ENCODE results near the gene C1S.

Gene C1S

DNA sequence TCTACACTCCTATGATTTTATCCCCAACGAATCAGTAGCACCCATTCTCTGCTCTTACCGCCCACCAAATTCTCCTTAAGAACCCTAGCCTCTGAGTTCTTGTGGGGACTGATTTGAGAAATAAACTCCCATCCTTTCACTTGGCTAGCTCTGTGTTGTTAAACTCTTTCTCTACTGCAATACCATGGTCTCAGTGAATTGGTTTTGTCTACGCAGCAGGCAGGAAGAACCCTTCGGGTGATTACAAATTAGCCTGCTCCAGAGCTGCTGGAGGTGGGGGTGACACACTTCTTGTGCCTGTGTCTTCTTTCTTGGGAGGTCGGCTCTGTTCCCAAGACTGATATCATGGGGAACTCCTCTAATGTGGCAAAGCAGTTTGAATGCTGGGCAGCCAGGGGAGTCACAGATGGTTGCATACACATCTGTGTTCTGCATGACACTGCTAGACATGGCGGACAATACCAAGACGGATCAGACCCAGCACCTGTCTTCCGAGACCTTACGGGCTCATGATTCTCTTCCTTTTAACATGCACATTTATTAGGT, 1.6 kb upstream of the C1S start:
- Histone ChIP-seq H3K4me3 (ENCODE audit: low read depth, low read length) (no peak overlapping the region), H3K4me1 (ENCODE audit: control insufficient read depth, insufficient read depth, low read length) (no peaks in the 10 kb centered on the region), H3K36me3 (ENCODE audit: control insufficient read depth in 2 of 2, insufficient read depth in 1 of 2, low read length in 2 of 2) (no peaks in the 10 kb centered on the region), H3K27ac (ENCODE audit: extremely low read depth, low read depth, low read length) (no peak overlapping the region), H3K9me3 (ENCODE audit: control insufficient read depth, insufficient read depth, low read depth, low read length) (no peaks in the 10 kb centered on the region)
- ChIA-PET CTCF (interaction anchor here (0.7 to 2.5 kb wide), 6 partner anchors 16 to 96 kb away, joined by 3 to 8 read pairs (median 4); partner anchors contain the start of gene C1RL), POLR2A (no interaction called here)
- TF ChIP-seq EGR2 (tag by site-specific recombination; IDR thresholded peaks at IDR 0.05; ENCODE audit: low read depth), result no peak
- TF ChIP-seq ZBTB26 (tag by site-specific recombination; optimal IDR thresholded peaks at IDR 0.05), result no peak
- no peak for TF ChIP-seq ZNF280C (tag by site-specific recombination; IDR thresholded peaks at IDR 0.05)
- no peak for TF ChIP-seq KLF8 (tag by site-specific recombination; IDR thresholded peaks at IDR 0.05)
- TF ChIP-seq ZNF473 (tag by site-specific recombination; IDR thresholded peaks at IDR 0.05), result no peak
- TF ChIP-seq FEZF1 (tag by site-specific recombination; IDR thresholded peaks at IDR 0.05), result no peak
- no peak for TF ChIP-seq ZNF274 (IDR thresholded peaks at IDR 0.05; ENCODE audit: low read length)
- TF ChIP-seq ZNF274 (tag by site-specific recombination; IDR thresholded peaks at IDR 0.05; ENCODE audit: borderline replicate concordance), result no peak
- no peak for TF ChIP-seq ZFP37 (tag by site-specific recombination; IDR thresholded peaks at IDR 0.05)
- no peak for TF ChIP-seq ZNF48 (tag by site-specific recombination; IDR thresholded peaks at IDR 0.05)
- TF ChIP-seq OSR2 (tag by site-specific recombination; IDR thresholded peaks at IDR 0.05), result no peak
- TF ChIP-seq, protein P1, sequence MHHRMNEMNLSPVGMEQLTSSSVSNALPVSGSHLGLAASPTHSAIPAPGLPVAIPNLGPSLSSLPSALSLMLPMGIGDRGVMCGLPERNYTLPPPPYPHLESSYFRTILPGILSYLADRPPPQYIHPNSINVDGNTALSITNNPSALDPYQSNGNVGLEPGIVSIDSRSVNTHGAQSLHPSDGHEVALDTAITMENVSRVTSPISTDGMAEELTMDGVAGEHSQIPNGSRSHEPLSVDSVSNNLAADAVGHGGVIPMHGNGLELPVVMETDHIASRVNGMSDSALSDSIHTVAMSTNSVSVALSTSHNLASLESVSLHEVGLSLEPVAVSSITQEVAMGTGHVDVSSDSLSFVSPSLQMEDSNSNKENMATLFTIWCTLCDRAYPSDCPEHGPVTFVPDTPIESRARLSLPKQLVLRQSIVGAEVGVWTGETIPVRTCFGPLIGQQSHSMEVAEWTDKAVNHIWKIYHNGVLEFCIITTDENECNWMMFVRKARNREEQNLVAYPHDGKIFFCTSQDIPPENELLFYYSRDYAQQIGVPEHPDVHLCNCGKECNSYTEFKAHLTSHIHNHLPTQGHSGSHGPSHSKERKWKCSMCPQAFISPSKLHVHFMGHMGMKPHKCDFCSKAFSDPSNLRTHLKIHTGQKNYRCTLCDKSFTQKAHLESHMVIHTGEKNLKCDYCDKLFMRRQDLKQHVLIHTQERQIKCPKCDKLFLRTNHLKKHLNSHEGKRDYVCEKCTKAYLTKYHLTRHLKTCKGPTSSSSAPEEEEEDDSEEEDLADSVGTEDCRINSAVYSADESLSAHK (tag by site-specific recombination; IDR thresholded peaks at IDR 0.05), result no peak
- TF ChIP-seq ZNF354C (tag by site-specific recombination; IDR thresholded peaks at IDR 0.05; ENCODE audit: borderline replicate concordance, low read depth), result no peak
- TF ChIP-seq ZNF169 (tag by site-specific recombination; IDR thresholded peaks at IDR 0.05), result no peak
- no peak for TF ChIP-seq TSHZ1 (tag by site-specific recombination; IDR thresholded peaks at IDR 0.05; ENCODE audit: borderline replicate concordance)

DNA sequence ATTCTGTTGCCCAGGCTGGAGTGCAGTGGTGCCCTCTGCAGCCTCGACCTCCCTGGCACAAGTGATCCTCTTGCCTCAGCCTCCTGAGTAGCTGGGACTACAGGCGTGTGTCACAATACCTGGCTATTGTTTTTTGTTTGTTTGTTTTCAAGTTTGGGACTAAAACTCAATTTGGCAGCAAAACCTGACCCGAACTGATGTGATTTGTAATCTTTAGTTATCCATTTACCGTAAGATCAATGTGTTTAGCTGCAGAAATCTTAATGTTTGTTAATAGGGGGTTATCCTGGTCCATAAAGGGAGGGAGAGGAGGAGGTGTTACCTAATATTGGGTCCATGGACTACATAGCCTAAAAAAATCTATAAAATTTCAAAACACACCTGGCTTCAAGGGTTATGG, 738 bp upstream of the C1S start:
- Histone ChIP-seq H3K4me1 (ENCODE audit: control insufficient read depth, insufficient read depth, low read length) (no peaks in the 10 kb centered on the region), H3K27ac (ENCODE audit: extremely low read depth, low read depth, low read length) (no peak overlapping the region), H3K9me3 (ENCODE audit: control insufficient read depth, insufficient read depth, low read depth, low read length) (no peaks in the 10 kb centered on the region), H3K36me3 (ENCODE audit: control insufficient read depth in 2 of 2, insufficient read depth in 1 of 2, low read length in 2 of 2) (no peaks in the 10 kb centered on the region), H3K4me3 (ENCODE audit: low read depth, low read length) (no peak overlapping the region)
- CTCF ChIA-PET, result interaction anchor here (0.7 to 2.5 kb wide), 5 partner anchors 17 to 97 kb away, joined by 3 to 8 read pairs (median 4); partner anchors contain the start of gene C1RL
- POLR2A ChIA-PET, result no interaction called here
- TF ChIP-seq ZIC2 (tag by site-specific recombination; IDR thresholded peaks at IDR 0.05) (no peak), ZNF221 (tag by site-specific recombination; IDR thresholded peaks at IDR 0.05; ENCODE audit: borderline replicate concordance) (no peak), KLF17 (tag by site-specific recombination; IDR thresholded peaks at IDR 0.05) (no peak), ZBTB26 (tag by site-specific recombination; optimal IDR thresholded peaks at IDR 0.05) (no peak), ZNF37A (tag by site-specific recombination; IDR thresholded peaks at IDR 0.05) (no peak), ZNF776 (tag by site-specific recombination; IDR thresholded peaks at IDR 0.05; ENCODE audit: borderline replicate concordance) (no peak), ZNF544 (tag by site-specific recombination; IDR thresholded peaks at IDR 0.05) (no peak), ZNF19 (tag by site-specific recombination; IDR thresholded peaks at IDR 0.05; ENCODE audit: low read depth) (no peak), ZNF133 (tag by site-specific recombination; IDR thresholded peaks at IDR 0.05) (no peak), ZNF747 (tag by site-specific recombination; IDR thresholded peaks at IDR 0.05) (no peak)

All from HEK293 (cell line).